H1 (cell line): Measurements from ENCODE around the gene PPP1R15B. TPM values are rescaled to one million over a fixed set of nuclear protein-coding genes. Genes with fewer than 3 reads are reported as not detected.

Experiments used
- CTCF ChIA-PET: fragments of 300-600 bp; sonication (Branson Sonifier 250); formaldehyde crosslinking; loops from one replicate; lab custom pipeline; 2021; ENCODE audit not compliant: partially characterized antibody; lab: Charles Lee
- POLR2A ChIA-PET: fragments of 300-600 bp; sonication (Branson Sonifier 250); formaldehyde crosslinking; loops from one replicate; lab custom pipeline; 2021; ENCODE audit warnings: inconsistent platforms; ENCODE audit not compliant: partially characterized antibody; lab: Charles Lee
- DNase-seq, 2 experiments: peaks; one replicate each; pipeline versions ENCODE4 v3.0.0 to v3.0.0-alpha.2; 2010 to 2022; ENCODE audit warnings: low spot score in 2 of 2, low read depth in 1 of 2, mixed read lengths in 1 of 2
- FAIRE-seq: peaks from 2 replicates; lab custom pipeline; 2011; peaks lifted over from hg19 to GRCh38; lab: Jason Lieb, UNC
- H2AFZ ChIP-seq: 2 replicates; pipeline ENCODE4 v1.8.1; 2012; ENCODE audit warnings: low read length, inconsistent platforms
- H2AK5ac ChIP-seq: 2 replicates; pipeline ENCODE4 v1.6.1; 2013; ENCODE audit warnings: low read depth, low read length
- H2BK120ac ChIP-seq: replicated peaks from 2 replicates; pipeline ENCODE3; 2013; ENCODE audit warnings: low read depth, low read length, inconsistent platforms
- H2BK12ac ChIP-seq: 2 replicates; pipeline ENCODE4 v1.6.1; 2013; ENCODE audit warnings: low read depth, low read length
- H2BK15ac ChIP-seq: 2 replicates; pipeline ENCODE4 v1.6.1; 2013; ENCODE audit warnings: low read length
- H2BK20ac ChIP-seq: 2 replicates; pipeline ENCODE4 v1.6.1; 2013; ENCODE audit warnings: low read length
- H2BK5ac ChIP-seq: 2 replicates; pipeline ENCODE4 v1.6.1; 2013; ENCODE audit warnings: low read depth, low read length
- H3K14ac ChIP-seq: 2 replicates; pipeline ENCODE4 v1.6.1; 2013; ENCODE audit warnings: inconsistent platforms; ENCODE audit not compliant: insufficient read length
- H3K18ac ChIP-seq: 2 replicates; pipeline ENCODE4 v1.6.1; 2013; ENCODE audit warnings: low read length; ENCODE audit errors: extremely low read depth
- H3K23ac ChIP-seq: 2 replicates; pipeline ENCODE4 v1.6.1; 2013; ENCODE audit warnings: inconsistent platforms; ENCODE audit not compliant: insufficient read length
- H3K23me2 ChIP-seq: 2 replicates; pipeline ENCODE4 v1.6.1; 2013; ENCODE audit warnings: low read depth, low read length
- H3K27ac ChIP-seq: 2 replicates; pipeline ENCODE4 v1.6.1; 2011; ENCODE audit warnings: low read depth, low read length, inconsistent platforms
- H3K27me3 ChIP-seq, 4 experiments: replicated peaks in 1 of 4; 1 replicate in 1 of 4; 2 replicates in 3 of 4; pipeline versions ENCODE4 v1.6.1 to v1.8.1; 2011 to 2013; ENCODE audit warnings: low read length in 3 of 4, mild to moderate bottlenecking in 3 of 4, inconsistent platforms in 2 of 4, mixed read lengths in 2 of 4, moderate library complexity in 1 of 4; ENCODE audit not compliant: control insufficient read depth in 3 of 4, insufficient read depth in 3 of 4; ENCODE audit errors: extremely low read depth in 1 of 4
- H3K36me3 ChIP-seq, 4 experiments: 2 replicates each; pipeline versions ENCODE4 v1.6.1 to v1.8.1; 2011 to 2013; ENCODE audit warnings: mild to moderate bottlenecking in 4 of 4, low read length in 3 of 4, moderate library complexity in 2 of 4, control low read depth in 1 of 4, inconsistent platforms in 1 of 4; ENCODE audit not compliant: insufficient read depth in 4 of 4, control insufficient read depth in 2 of 4
- H3K4ac ChIP-seq: replicated peaks from 2 replicates; pipeline ENCODE3; 2013; ENCODE audit warnings: low read length, low read depth, mixed read lengths, inconsistent platforms; ENCODE audit not compliant: insufficient read length
- H3K4me1 ChIP-seq, 4 experiments: replicated peaks in 1 of 4; 1 replicate in 1 of 4; 2 replicates in 3 of 4; pipeline versions ENCODE4 v1.6.1 to v1.8.1; 2011 to 2013; ENCODE audit warnings: low read length in 3 of 4, inconsistent platforms in 2 of 4, mixed read lengths in 1 of 4; ENCODE audit not compliant: insufficient read depth in 4 of 4, control insufficient read depth in 3 of 4
- H3K4me2 ChIP-seq, 2 experiments: 2 replicates each; pipeline versions ENCODE4 v1.6.1 to v1.8.1; 2011 to 2013; ENCODE audit warnings: low read depth in 2 of 2, low read length in 2 of 2, control low read depth in 1 of 2, inconsistent platforms in 1 of 2, mild to moderate bottlenecking in 1 of 2; ENCODE audit not compliant: insufficient read depth in 1 of 2
- H3K4me3 ChIP-seq, 4 experiments: fragments of 200-600, 300-600 bp in 1 of 4; sonication (generic), shearing (Covaris generic), sonication (Bioruptor Twin) in 1 of 4; 2 replicates each; pipeline versions ENCODE4 v1.5.1 to v1.8.1; 2011 to 2016; ENCODE audit warnings: low read length in 4 of 4, low read depth in 3 of 4, control low read depth in 2 of 4, inconsistent platforms in 2 of 4, mild to moderate bottlenecking in 2 of 4, mixed read lengths in 1 of 4, moderate library complexity in 1 of 4; ENCODE audit not compliant: insufficient read depth in 2 of 4; ENCODE audit errors: extremely low read depth in 1 of 4
- H3K56ac ChIP-seq: replicated peaks from 2 replicates; pipeline ENCODE3; 2013; ENCODE audit warnings: low read depth, mild to moderate bottlenecking, mixed read lengths, low read length, inconsistent platforms; ENCODE audit not compliant: insufficient read length
- H3K79me1 ChIP-seq: 2 replicates; pipeline ENCODE4 v1.6.1; 2013; ENCODE audit warnings: low read depth, low read length, control low read depth
- H3K79me2 ChIP-seq, 2 experiments: 2 replicates each; pipeline versions ENCODE4 v1.6.1 to v1.8.1; 2012 to 2013; ENCODE audit warnings: low read length in 2 of 2, mild to moderate bottlenecking in 2 of 2, inconsistent platforms in 1 of 2; ENCODE audit not compliant: insufficient read depth in 2 of 2, control insufficient read depth in 1 of 2
- H3K9ac ChIP-seq, 4 experiments: replicated peaks in 1 of 4; 1 replicate in 1 of 4; 2 replicates in 3 of 4; pipeline versions ENCODE4 v1.6.1 to v1.8.1; 2011 to 2013; ENCODE audit warnings: low read depth in 3 of 4, low read length in 3 of 4, control low read depth in 2 of 4, mild to moderate bottlenecking in 2 of 4, moderate library complexity in 2 of 4, inconsistent platforms in 1 of 4; ENCODE audit errors: extremely low read depth in 1 of 4
- H3K9me3 ChIP-seq, 2 experiments: 2 replicates each; pipeline versions ENCODE4 v1.6.1 to v1.8.1; 2012 to 2013; ENCODE audit warnings: mild to moderate bottlenecking in 2 of 2, moderate library complexity in 2 of 2, control low read depth in 1 of 2, inconsistent platforms in 1 of 2, low read depth in 1 of 2, low read length in 1 of 2, mixed read lengths in 1 of 2; ENCODE audit not compliant: insufficient read depth in 2 of 2
- H4K20me1 ChIP-seq, 2 experiments: replicated peaks in 1 of 2; 2 replicates each; pipeline versions ENCODE3 to v1.8.1; 2011 to 2013; ENCODE audit warnings: inconsistent platforms in 2 of 2, low read length in 2 of 2, mild to moderate bottlenecking in 1 of 2; ENCODE audit not compliant: insufficient read depth in 2 of 2, control insufficient read depth in 1 of 2
- H4K5ac ChIP-seq: 2 replicates; pipeline ENCODE4 v1.6.1; 2013; ENCODE audit warnings: low read length, low read depth, mixed read lengths, inconsistent platforms; ENCODE audit not compliant: insufficient read length
- H4K8ac ChIP-seq: 2 replicates; pipeline ENCODE4 v1.8.0; 2013; ENCODE audit warnings: mild to moderate bottlenecking, moderate library complexity, low read length, inconsistent platforms; ENCODE audit not compliant: insufficient read depth; ENCODE audit errors: extremely low read depth
- H4K91ac ChIP-seq: replicated peaks from 2 replicates; pipeline ENCODE3; 2013; ENCODE audit warnings: low read length, mixed read lengths, inconsistent platforms; ENCODE audit not compliant: insufficient read length
- BCL11A ChIP-seq, 2 experiments: IDR thresholded peaks; one replicate each; pipeline ENCODE4 v1.6.1; 2011; ENCODE audit warnings: low read depth in 2 of 2, low read length in 2 of 2, mild to moderate bottlenecking in 2 of 2
- CBX5 ChIP-seq: fragments of 300-800, 300-1000 bp; sonication (generic); IDR thresholded peaks from 2 replicates; pipeline ENCODE4 v1.7.1; 2016; ENCODE audit warnings: antibody characterized with exemption, low read length, low read depth
- CHD2 ChIP-seq: IDR thresholded peaks from 2 replicates; pipeline ENCODE4 v1.6.1; 2012; ENCODE audit warnings: low read length, improper control_type of control experiment
- CTCF ChIP-seq, 3 experiments: IDR thresholded peaks; 1 replicate in 2 of 3; 2 replicates in 1 of 3; pipeline versions ENCODE4 v1.5.1 to v1.6.1; 2011; ENCODE audit warnings: low read length in 3 of 3, mild to moderate bottlenecking in 3 of 3, inconsistent platforms in 2 of 3, low read depth in 1 of 3, moderate library complexity in 1 of 3; ENCODE audit not compliant: insufficient read depth in 1 of 3; ENCODE audit errors: control extremely low read depth in 1 of 3
- FOSL1 ChIP-seq: IDR thresholded peaks from 2 replicates; pipeline ENCODE4 v1.6.1; 2011; ENCODE audit warnings: mild to moderate bottlenecking, low read depth, low read length, moderate library complexity; ENCODE audit not compliant: insufficient read depth
- GTF2F1 ChIP-seq: IDR thresholded peaks from 2 replicates; pipeline ENCODE4 v1.6.1; 2012; ENCODE audit warnings: low read depth, low read length, improper control_type of control experiment, borderline replicate concordance
- PHF8 ChIP-seq: fragments of 200-600 bp; sonication (generic); conservative IDR thresholded peaks from 2 replicates; pipeline ENCODE4 v1.7.1; 2012; ENCODE audit warnings: low read depth, mild to moderate bottlenecking, inconsistent platforms, low read length, moderate library complexity
- POLR2A ChIP-seq, 2 experiments: IDR thresholded peaks; 1 replicate in 1 of 2; 2 replicates in 1 of 2; pipeline ENCODE4 v1.6.1; 2011; ENCODE audit warnings: low read depth in 2 of 2, low read length in 2 of 2, mild to moderate bottlenecking in 2 of 2; ENCODE audit errors: control extremely low read depth in 1 of 2
- RAD21 ChIP-seq, 2 experiments: IDR thresholded peaks in 1 of 2; conservative IDR thresholded peaks in 1 of 2; 2 replicates each; pipeline ENCODE4 v1.6.1; 2011; ENCODE audit warnings: low read depth in 2 of 2, low read length in 2 of 2, improper control_type of control experiment in 1 of 2, inconsistent platforms in 1 of 2, mild to moderate bottlenecking in 1 of 2, moderate library complexity in 1 of 2
- SAP30 ChIP-seq: fragments of 300-600 bp; sonication (generic); IDR thresholded peaks from 2 replicates; pipeline ENCODE4 v1.7.1; 2012; ENCODE audit warnings: low read length, moderate library complexity, mild to moderate bottlenecking, inconsistent platforms; ENCODE audit not compliant: insufficient read depth, insufficient replicate concordance
- WGBS, 2 experiments: shearing (Covaris generic) in 1 of 2; methylation state at CpG; one replicate each; pipeline versions ENCODE4 v1.1.6 to v1.1.7; 2013 to 2015; ENCODE audit warnings: low lambda C conversion rate in 2 of 2, mixed read lengths in 2 of 2, inconsistent platforms in 1 of 2, low coverage in 1 of 2, missing lambda C conversion rate in 1 of 2; ENCODE audit not compliant: insufficient replicate concordance in 2 of 2, insufficient coverage in 1 of 2, insufficient read length in 1 of 2; ENCODE audit errors: extremely low coverage in 1 of 2, missing lambda C conversion rate in 1 of 2; 5-methylcytosine and 5-hydroxymethylcytosine counted together
- polyA plus RNA-seq, 7 experiments: library from polyadenylated mRNA; depleted of rRNA in 3 of 7; stranded (reverse) in 5 of 7; unstranded in 2 of 7; fragments of >200 nt in 5 of 7; fragments of 200-250 nt in 2 of 7; gene quantifications; 1 replicate in 5 of 7; 2 replicates in 1 of 7; 4 replicates in 1 of 7; pipeline versions ENCODE4 v1.2.1 to v1.2.3, GENCODE V29; 2011 to 2013; ENCODE audit warnings: missing spikeins in 2 of 7, mixed read lengths in 2 of 7
- total RNA-seq: library from RNA; stranded (reverse); fragmentation: NEBNext Ultra II Directional; extraction: Animal tissue kit (Norgen Biotek cat#: 25700); gene quantifications from 2 replicates; pipeline ENCODE4 v1.2.1, GENCODE V29; 2021

The PPP1R15B gene
- total and polyA plus RNA-seq, 2 of the 8 experiments (the other 6 are each of a cell fraction or from before 2014, with no cell fraction given), result 14.4 to 72.2 TPM

GRCh38 chr1:204396015-204396583, 15.5 kb downstream of the PPP1R15B start:
- Histone ChIP-seq H2BK20ac (no peak overlapping the region), H3K18ac (no peak overlapping the region), H3K23me2 (no peaks in the 10 kb centered on the region), H3K27me3 (no peaks in the 10 kb centered on the region), H4K91ac (no peak overlapping the region), H3K4ac (no peak overlapping the region), H3K27ac (no peak overlapping the region), H3K79me1 (no peaks in the 10 kb centered on the region), H4K20me1 (no peaks in the 10 kb centered on the region), H3K4me3 (no peak overlapping the region), H3K9me3 (no peaks in the 10 kb centered on the region), H2BK12ac (no peak overlapping the region), H3K14ac (no peak overlapping the region), H3K36me3 (peaks cover 0 to 7% (median 6%) of the 10 kb centered on the region in 4 experiments; a peak in 4 of 8 replicates), H2AK5ac (no peak overlapping the region), H2BK5ac (no peak overlapping the region), H3K4me2 (no peak overlapping the region), H3K23ac (no peak overlapping the region), H2AFZ (no peak overlapping the region), H4K5ac (no peak overlapping the region), H3K56ac (no peak overlapping the region), H2BK120ac (no peak overlapping the region), H3K79me2 (no peaks in the 10 kb centered on the region), H2BK15ac (no peak overlapping the region), H3K4me1 (no peaks in the 10 kb centered on the region), H4K8ac (no peak overlapping the region), H3K9ac (no peak overlapping the region)
- ChIA-PET POLR2A (interaction anchor here (1.2 to 1.6 kb wide), 2 partner anchors 11 to 26 kb away, joined by 3 to 6 read pairs; no protein-coding TSS in a partner anchor), CTCF (interaction anchor here (1.1 to 2.7 kb wide), 3 partner anchors 33 to 234 kb away, joined by 4 to 9 read pairs (median 4); no protein-coding TSS in a partner anchor)
- DNase-seq, result peak in 1 of 2 experiments; percentile 33
- no peak for FAIRE-seq
- WGBS, 2 experiments, result 96% methylated on average over 3 of the region's 4 CpGs; no CpG with 5 or more reads in 1 of the 2 experiments
- TF ChIP-seq GTF2F1 (no peak), CHD2 (no peak), PHF8 (no peak), BCL11A (IDR thresholded peaks at IDR 0.05; ENCODE audit: low read depth in 2 of 2, low read length in 2 of 2) (no peak), CTCF (IDR thresholded peaks at IDR 0.05; ENCODE audit: control extremely low read depth in 1 of 3, insufficient read depth in 1 of 3, low read depth in 1 of 3, low read length in 3 of 3) (no peak), CBX5 (no peak), FOSL1 (no peak), RAD21 (IDR thresholded peaks at IDR 0.05 in 1 of 2, conservative IDR thresholded peaks at IDR 0.05 in 1 of 2; ENCODE audit: low read depth in 2 of 2, low read length in 2 of 2) (no peak), SAP30 (no peak), POLR2A (IDR thresholded peaks at IDR 0.05; ENCODE audit: control extremely low read depth in 1 of 2, low read depth in 2 of 2, low read length in 2 of 2) (no peak)
